ENCODE data around the gene ARHGAP24. TPM values are rescaled to one million over a fixed set of nuclear protein-coding genes. Genes with fewer than 3 reads are reported as not detected.

Gene ARHGAP24
- total and polyA plus RNA-seq, 2 donors (not counting 3 experiments of a cell fraction or from before 2014, with no cell fraction given): 52.1 to 79.4 TPM

DNA sequence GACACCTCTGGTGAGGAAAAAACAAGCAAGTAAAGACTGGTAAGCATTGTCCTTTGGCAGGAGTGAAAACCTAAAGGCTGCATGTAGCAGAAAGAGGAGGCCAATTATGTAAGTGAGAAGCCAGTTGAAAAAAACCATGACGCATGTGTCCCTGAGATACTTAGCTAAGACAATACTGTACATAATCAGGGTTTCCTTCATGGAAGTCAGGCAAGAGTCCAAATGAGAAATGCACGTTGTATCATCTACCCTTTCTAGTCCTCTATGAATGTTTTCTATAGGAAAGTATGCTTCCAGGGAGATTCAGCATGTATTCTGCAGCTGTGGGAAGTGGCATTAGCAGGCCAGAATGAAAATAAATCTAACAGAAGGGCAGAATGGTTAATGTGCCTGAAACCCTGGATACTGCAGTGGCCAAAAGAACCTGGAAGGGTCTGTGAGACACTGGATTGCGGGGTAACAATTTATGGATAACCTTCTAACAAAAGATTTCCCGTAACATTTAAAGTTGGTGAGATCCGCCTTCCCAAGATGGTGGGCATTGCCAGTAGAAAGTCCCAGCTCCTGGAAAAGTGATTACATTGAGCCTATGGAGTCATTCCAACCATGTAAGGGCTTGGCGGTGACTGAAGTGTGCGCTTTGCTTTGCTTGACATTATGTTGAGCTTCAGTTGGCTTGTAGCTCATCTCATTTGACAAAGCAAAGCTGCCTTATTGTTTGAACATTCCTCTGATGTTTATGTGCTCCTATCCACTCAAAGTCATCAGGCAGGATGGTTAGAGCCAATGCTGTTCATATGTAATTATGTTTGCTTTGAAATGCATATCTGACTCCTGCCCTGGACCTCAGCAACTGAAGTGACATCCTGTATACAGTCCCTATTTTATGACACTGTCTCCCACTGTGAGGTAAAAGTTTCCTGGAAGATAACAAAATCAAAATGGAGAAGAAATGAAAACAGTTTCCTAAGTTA lies 200.4 kb downstream of the ARHGAP24 start:
- FAIRE-seq: no peak
- ChIA-PET POLR2A (no interaction called here), CTCF (no interaction called here)
- Histone ChIP-seq H3K27me3 (ENCODE audit: control insufficient read depth in 2 of 2, insufficient read depth in 2 of 2, low read length in 2 of 2) (peaks cover 22 to 40% of the 10 kb centered on the region in 2 experiments), H3K9ac (replicated peaks; ENCODE audit: extremely low read depth, insufficient read depth, low read length) (no peak overlapping the region), H3K9me1 (replicated peaks; ENCODE audit: control insufficient read depth, extremely low read depth, insufficient read depth, low read length) (no peaks in the 10 kb centered on the region), H3K9me3 (replicated peaks; ENCODE audit: control insufficient read depth, insufficient read depth, low read length) (no peaks in the 10 kb centered on the region), H3K79me2 (ENCODE audit: control insufficient read depth, insufficient read depth, low read length) (no peaks in the 10 kb centered on the region), H2AFZ (ENCODE audit: low read depth, low read length) (no peak overlapping the region), H3K27ac (ENCODE audit: insufficient read depth, low read depth, low read length) (no peak overlapping the region), H3K4me2 (ENCODE audit: insufficient read depth, low read length) (no peak overlapping the region), H3K4me3 (replicated peaks in 1 of 3; ENCODE audit: insufficient read depth in 1 of 3, low read depth in 1 of 3, low read length in 3 of 3) (no peak overlapping the region), H3K4me1 (ENCODE audit: control insufficient read depth, extremely low read depth, insufficient read depth, low read length) (no peaks in the 10 kb centered on the region), H3K36me3 (ENCODE audit: control insufficient read depth in 2 of 2, extremely low read depth in 1 of 2, insufficient read depth in 2 of 2, low read length in 2 of 2) (no peaks in the 10 kb centered on the region), H4K20me1 (replicated peaks; ENCODE audit: control insufficient read depth, extremely low read depth, insufficient read depth, low read length) (no peaks in the 10 kb centered on the region)
- intact Hi-C loops (cut with micrococcal nuclease) (no loop called here), dilution Hi-C loops (cut with MboI; ENCODE audit: extremely low pct_ligation_motif_present, low sequenced_read_pairs) (no loop called here)
- no peak for TF ChIP-seq POLR2A (IDR thresholded peaks at IDR 0.05; ENCODE audit: low read depth, low read length)
- TF ChIP-seq, protein P1, sequence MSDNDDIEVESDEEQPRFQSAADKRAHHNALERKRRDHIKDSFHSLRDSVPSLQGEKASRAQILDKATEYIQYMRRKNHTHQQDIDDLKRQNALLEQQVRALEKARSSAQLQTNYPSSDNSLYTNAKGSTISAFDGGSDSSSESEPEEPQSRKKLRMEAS (IDR thresholded peaks at IDR 0.05; ENCODE audit: insufficient read depth, insufficient read length): no peak
- TF ChIP-seq POLR2AphosphoS5 (IDR thresholded peaks at IDR 0.05; ENCODE audit: insufficient read depth, low read depth, low read length): no peak
- TF ChIP-seq MYC (IDR thresholded peaks at IDR 0.05; ENCODE audit: low read depth, low read length): no peak
- no peak for TF ChIP-seq JUN (IDR thresholded peaks at IDR 0.05; ENCODE audit: borderline replicate concordance, insufficient read depth, insufficient read length, low read depth)
- DNase-seq (ENCODE audit: low read depth, low spot score): no peak
- no TSS peak for BruUV-seq (replicated peaks)

DNA sequence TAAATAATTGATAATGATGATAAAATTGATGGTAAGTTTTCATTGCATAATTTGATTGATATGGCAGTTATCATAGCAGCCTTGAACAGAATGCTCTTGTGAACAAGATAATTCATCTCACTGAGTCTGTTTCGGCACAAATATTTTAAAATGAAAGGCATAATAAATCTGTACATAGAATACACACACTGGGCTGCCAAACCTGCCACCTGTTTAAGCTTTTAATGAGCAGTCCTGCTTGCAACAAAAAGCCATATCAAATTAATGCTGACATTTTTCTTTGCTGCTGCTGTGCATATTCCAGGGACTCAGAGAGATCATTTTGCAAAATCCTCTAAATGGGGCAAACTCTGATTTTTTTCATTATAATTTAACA lies 201.1 kb downstream of the ARHGAP24 start:
- H3K4me3 ChIP-seq (replicated peaks in 1 of 3; ENCODE audit: insufficient read depth in 1 of 3, low read depth in 1 of 3, low read length in 3 of 3): no peak overlapping the region
- FAIRE-seq: no peak
- H2AFZ ChIP-seq (ENCODE audit: low read depth, low read length): no peak overlapping the region
- no peaks in the 10 kb centered on the region for H3K79me2 ChIP-seq (ENCODE audit: control insufficient read depth, insufficient read depth, low read length)
- intact Hi-C loops (cut with micrococcal nuclease) (no loop called here), dilution Hi-C loops (cut with MboI; ENCODE audit: extremely low pct_ligation_motif_present, low sequenced_read_pairs) (no loop called here)
- TF ChIP-seq GATA2 (IDR thresholded peaks at IDR 0.05; ENCODE audit: insufficient read depth, insufficient read length, low read depth, low read length) (no peak), JUN (IDR thresholded peaks at IDR 0.05; ENCODE audit: borderline replicate concordance, insufficient read depth, insufficient read length, low read depth) (no peak), POLR2AphosphoS5 (IDR thresholded peaks at IDR 0.05; ENCODE audit: insufficient read depth, low read depth, low read length) (no peak)
- H3K9me3 ChIP-seq (replicated peaks; ENCODE audit: control insufficient read depth, insufficient read depth, low read length): no peaks in the 10 kb centered on the region
- H3K4me2 ChIP-seq (ENCODE audit: insufficient read depth, low read length): no peak overlapping the region
- no peaks in the 10 kb centered on the region for H3K36me3 ChIP-seq (ENCODE audit: control insufficient read depth in 2 of 2, extremely low read depth in 1 of 2, insufficient read depth in 2 of 2, low read length in 2 of 2)
- H3K9ac ChIP-seq (replicated peaks; ENCODE audit: extremely low read depth, insufficient read depth, low read length): no peak overlapping the region
- no peaks in the 10 kb centered on the region for H3K4me1 ChIP-seq (ENCODE audit: control insufficient read depth, extremely low read depth, insufficient read depth, low read length)
- H3K27me3 ChIP-seq (ENCODE audit: control insufficient read depth in 2 of 2, insufficient read depth in 2 of 2, low read length in 2 of 2): peaks cover 22 to 39% of the 10 kb centered on the region in 2 experiments
- CTCF ChIA-PET: no interaction called here
- no peak for DNase-seq (ENCODE audit: low read depth, low spot score)
- no peaks in the 10 kb centered on the region for H4K20me1 ChIP-seq (replicated peaks; ENCODE audit: control insufficient read depth, extremely low read depth, insufficient read depth, low read length)
- H3K27ac ChIP-seq (ENCODE audit: insufficient read depth, low read depth, low read length): no peak overlapping the region
- POLR2A ChIA-PET: no interaction called here
- BruUV-seq (replicated peaks): no TSS peak
- H3K9me1 ChIP-seq (replicated peaks; ENCODE audit: control insufficient read depth, extremely low read depth, insufficient read depth, low read length): no peaks in the 10 kb centered on the region

Measured in endothelial cell of umbilical vein (primary cell).